Liver (tissue), 9 donors: ENCODE results near the gene STX12. TPM values are rescaled to one million over a fixed set of nuclear protein-coding genes. Genes with fewer than 3 reads are reported as not detected.

Experiments
- DNase-seq: peaks from one replicate; pipeline ENCODE4 v3.0.0-alpha.2; 2017; ENCODE audit warnings: low spot score
- H3K27ac ChIP-seq, 2 donors: one replicate each; pipeline ENCODE4 v1.7.0; 2013; ENCODE audit warnings: inconsistent platforms in 2 of 2, low read length in 2 of 2, control low read depth in 1 of 2, low read depth in 1 of 2, mild to moderate bottlenecking in 1 of 2
- H3K27me3 ChIP-seq, 4 donors: one replicate each; pipeline versions ENCODE4 v1.6.1 to v1.7.0; 2013; ENCODE audit warnings: low read length in 3 of 4, inconsistent platforms in 1 of 4, mild to moderate bottlenecking in 1 of 4, moderate library complexity in 1 of 4; ENCODE audit not compliant: control insufficient read depth in 4 of 4, insufficient read depth in 4 of 4
- H3K36me3 ChIP-seq, 4 donors: one replicate each; pipeline versions ENCODE4 v1.6.1 to v1.7.0; 2013; ENCODE audit warnings: low read length in 3 of 4, mild to moderate bottlenecking in 3 of 4, low read depth in 1 of 4, moderate library complexity in 1 of 4; ENCODE audit not compliant: control insufficient read depth in 4 of 4, insufficient read depth in 3 of 4
- H3K4me1 ChIP-seq, 4 donors: one replicate each; pipeline versions ENCODE4 v1.6.1 to v1.7.0; 2013; ENCODE audit warnings: low read length in 3 of 4, mild to moderate bottlenecking in 3 of 4, moderate library complexity in 1 of 4; ENCODE audit not compliant: control insufficient read depth in 4 of 4, insufficient read depth in 4 of 4
- H3K4me3 ChIP-seq, 3 donors: one replicate each; pipeline versions ENCODE4 v1.6.1 to v1.7.0; 2013; ENCODE audit warnings: low read length in 3 of 3, control low read depth in 1 of 3, low read depth in 1 of 3, mild to moderate bottlenecking in 1 of 3
- H3K9ac ChIP-seq, 2 donors: one replicate each; pipeline ENCODE4 v1.7.0; 2013; ENCODE audit warnings: low read length in 2 of 2, mild to moderate bottlenecking in 2 of 2, moderate library complexity in 2 of 2, control low read depth in 1 of 2, low read depth in 1 of 2
- H3K9me3 ChIP-seq, 4 donors: one replicate each; pipeline versions ENCODE4 v1.6.1 to v1.7.0; 2013; ENCODE audit warnings: low read length in 3 of 4; ENCODE audit not compliant: control insufficient read depth in 4 of 4
- ATF3 ChIP-seq: IDR thresholded peaks from 2 replicates; pipeline ENCODE4 v1.6.1; 2016; ENCODE audit warnings: antibody characterized with exemption
- CTCF ChIP-seq: fragments of 150-350 bp; IDR thresholded peaks from 2 replicates; pipeline ENCODE4 v1.5.1; 2017; ENCODE audit warnings: improper control_type of control experiment, low read depth, low read length; ENCODE audit not compliant: missing input control
- FOXA1 ChIP-seq: IDR thresholded peaks from 2 replicates; pipeline ENCODE4 v1.6.1; 2016; ENCODE audit warnings: antibody characterized with exemption
- FOXA2 ChIP-seq: IDR thresholded peaks from 2 replicates; pipeline ENCODE4 v1.6.1; 2016; ENCODE audit warnings: antibody characterized with exemption
- GABPA ChIP-seq, 2 donors: IDR thresholded peaks in 1 of 2; conservative IDR thresholded peaks in 1 of 2; 2 replicates each; pipeline ENCODE4 v1.6.1; 2016; ENCODE audit warnings: antibody characterized with exemption in 2 of 2, mild to moderate bottlenecking in 1 of 2, moderate library complexity in 1 of 2
- HNF4G ChIP-seq: IDR thresholded peaks from 2 replicates; pipeline ENCODE4 v1.6.1; 2016; ENCODE audit warnings: antibody characterized with exemption
- JUND ChIP-seq, 2 donors: IDR thresholded peaks; 2 replicates each; pipeline ENCODE4 v1.6.1; 2016; ENCODE audit warnings: antibody characterized with exemption in 2 of 2
- MAX ChIP-seq: IDR thresholded peaks from 2 replicates; pipeline ENCODE4 v1.6.1; 2016; ENCODE audit warnings: antibody characterized with exemption
- NR2F2 ChIP-seq: IDR thresholded peaks from 2 replicates; pipeline ENCODE4 v1.6.1; 2016; ENCODE audit warnings: antibody characterized with exemption
- RAD21 ChIP-seq, 2 donors: IDR thresholded peaks; 2 replicates each; pipeline ENCODE4 v1.6.1; 2016; ENCODE audit warnings: antibody characterized with exemption in 2 of 2, mild to moderate bottlenecking in 2 of 2
- RXRA ChIP-seq, 2 donors: IDR thresholded peaks; 2 replicates each; pipeline ENCODE4 v1.6.1; 2017 to 2018; ENCODE audit warnings: antibody characterized with exemption in 2 of 2, mild to moderate bottlenecking in 1 of 2
- SP1 ChIP-seq: IDR thresholded peaks from 2 replicates; pipeline ENCODE4 v1.6.1; 2018; ENCODE audit warnings: antibody characterized with exemption, mild to moderate bottlenecking
- TAF1 ChIP-seq: conservative IDR thresholded peaks from 2 replicates; pipeline ENCODE4 v1.6.1; 2016; ENCODE audit warnings: antibody characterized with exemption, mild to moderate bottlenecking
- YY1 ChIP-seq: IDR thresholded peaks from 2 replicates; pipeline ENCODE4 v1.6.1; 2016; ENCODE audit warnings: antibody characterized with exemption, mild to moderate bottlenecking
- WGBS: extraction: QIAGEN DNeasy Blood & Tissue Kit; methylation state at CpG from one replicate; pipeline ENCODE4 v1.1.7; 2013; 5-methylcytosine and 5-hydroxymethylcytosine counted together
- polyA plus RNA-seq, 2 donors: library from polyadenylated mRNA; stranded (reverse) in 1 of 2; unstranded in 1 of 2; fragments of 200-250 nt in 1 of 2; fragments of >200 nt in 1 of 2; fragmentation: Nextera tagmentation in 1 of 2; extraction: Ambion mirVana in 1 of 2; gene quantifications; one replicate each; pipeline versions ENCODE4 v1.2.1 to v1.2.3, GENCODE V29; 2013 to 2015
- total RNA-seq, 2 donors: library from RNA; depleted of rRNA; stranded (reverse); fragments of >200 nt; gene quantifications; one replicate each; pipeline ENCODE4 v1.2.3, GENCODE V29; 2014
- donor health status: healthy.
- donor health status: healthy.
- donor health status: healthy.
- donor health status: healthy.
- donor health status: healthy.

Gene STX12
- total and polyA plus RNA-seq, 4 donors: 10.0 to 23.3 (median 13.7) TPM

- Histone ChIP-seq H3K4me1 (peaks cover 0 to 4% (median 2%) of the 10 kb centered on the region in 4 donors), H3K9me3 (no peaks in the 10 kb centered on the region), H3K36me3 (no peaks in the 10 kb centered on the region), H3K27ac (peak overlapping the region; percentile 55 to 82), H3K4me3 (no peak overlapping the region), H3K9ac (peak overlapping the region in 1 of 2 donors; percentile 31), H3K27me3 (no peaks in the 10 kb centered on the region)
- DNase-seq: no peak
- 86% methylated on average over 9 of the region's 9 CpGs for WGBS
- TF ChIP-seq SP1 (peak; percentile 39), YY1 (no peak), MAX (peak; percentile 22), NR2F2 (peak; percentile 43), CTCF (no peak), RAD21 (IDR thresholded peaks at IDR 0.05) (peak in 1 of 2 donors; percentile 26), GABPA (IDR thresholded peaks at IDR 0.05 in 1 of 2, conservative IDR thresholded peaks at IDR 0.05 in 1 of 2) (no peak), RXRA (IDR thresholded peaks at IDR 0.05) (peak in 1 of 2 donors; percentile 56)
These were observed 89.9 kb downstream of the STX12 start for GRCh38 chr1:27862671-27863537.

GRCh38 chr1:27863538-27863915 lies 90.5 kb downstream of the STX12 start:
- H3K27ac ChIP-seq: peak overlapping the region; percentile 55 to 57
- 82% methylated on average over 1 of the region's 1 CpG for whole genome bisulfite sequencing
- no peak overlapping the region for H3K9ac ChIP-seq
- no peak overlapping the region for H3K4me3 ChIP-seq
- no peaks in the 10 kb centered on the region for H3K27me3 ChIP-seq
- H3K9me3 ChIP-seq: no peaks in the 10 kb centered on the region
- DNase-seq: no peak
- H3K36me3 ChIP-seq: no peaks in the 10 kb centered on the region
- H3K4me1 ChIP-seq: no peaks in the 10 kb centered on the region
- TF ChIP-seq TAF1 (no peak), MAX (peak; percentile 3), YY1 (no peak), HNF4G (no peak), ATF3 (no peak)

- Histone ChIP-seq H3K27ac (peak overlapping the region; percentile 55 to 57), H3K9ac (no peak overlapping the region)
- 85% methylated on average over 8 of the region's 8 CpGs for WGBS
These were observed 91.4 kb downstream of the STX12 start for GRCh38 chr1:27864264-27864895.

More at GRCh38 chr1:27864264-27864895, 91.4 kb downstream of the STX12 start:
- no peaks in the 10 kb centered on the region for H3K27me3 ChIP-seq
- H3K4me3 ChIP-seq: no peak overlapping the region
- TF ChIP-seq FOXA1 (no peak), FOXA2 (no peak), YY1 (no peak), RXRA (IDR thresholded peaks at IDR 0.05) (no peak), NR2F2 (no peak), SP1 (no peak), JUND (IDR thresholded peaks at IDR 0.05) (no peak)
- no peaks in the 10 kb centered on the region for H3K4me1 ChIP-seq
- no peaks in the 10 kb centered on the region for H3K9me3 ChIP-seq
- no peaks in the 10 kb centered on the region for H3K36me3 ChIP-seq
- no peak for DNase-seq
